DOHH2 (cell line): ENCODE results near the gene SHISAL1.

Experiments used
- H3F3A ChIP-seq: fragments of 200-600 bp; sonication (generic), shearing (Covaris generic); 2 replicates; pipeline ENCODE4 v1.6.0; 2016; ENCODE audit warnings: antibody characterized with exemption, mild to moderate bottlenecking; ENCODE audit not compliant: control insufficient read depth, insufficient read depth
- H3K27ac ChIP-seq: fragments of 200-600 bp; sonication (generic); 2 replicates; pipeline ENCODE4 v1.5.1; 2014; ENCODE audit warnings: low read depth, mild to moderate bottlenecking, low read length, moderate library complexity
- H3K27me3 ChIP-seq: fragments of 200-600 bp; sonication (generic); 2 replicates; pipeline ENCODE4 v1.6.1; 2014; ENCODE audit warnings: mild to moderate bottlenecking, low read length, mixed read lengths; ENCODE audit not compliant: control insufficient read depth
- H3K36me3 ChIP-seq: fragments of 200-600 bp; sonication (generic); 2 replicates; pipeline ENCODE4 v1.6.1; 2014; ENCODE audit warnings: mild to moderate bottlenecking, low read length, moderate library complexity, mixed read lengths; ENCODE audit not compliant: control insufficient read depth
- H3K4me1 ChIP-seq: fragments of 200-600 bp; sonication (generic); 2 replicates; pipeline ENCODE4 v1.6.1; 2014; ENCODE audit warnings: mild to moderate bottlenecking, low read length, mixed read lengths; ENCODE audit not compliant: control insufficient read depth
- H3K4me2 ChIP-seq: fragments of 200-600 bp; sonication (generic); 2 replicates; pipeline ENCODE4 v1.6.0; 2014; ENCODE audit warnings: mild to moderate bottlenecking, low read length, moderate library complexity
- H3K4me3 ChIP-seq: fragments of 200-600 bp; sonication (generic); 2 replicates; pipeline ENCODE4 v1.5.1; 2014; ENCODE audit warnings: mild to moderate bottlenecking, low read length, mixed read lengths
- H3K79me2 ChIP-seq: fragments of 200-600 bp; sonication (generic); 2 replicates; pipeline ENCODE4 v1.6.1; 2014; ENCODE audit warnings: mild to moderate bottlenecking, low read length, mixed read lengths; ENCODE audit not compliant: control insufficient read depth
- H3K9me2 ChIP-seq: fragments of 200-600 bp; sonication (generic); replicated peaks from 2 replicates; pipeline ENCODE4 v1.6.1; 2014; ENCODE audit warnings: mild to moderate bottlenecking, low read length, mixed read lengths; ENCODE audit not compliant: control insufficient read depth
- H3K9me3 ChIP-seq: fragments of 200-600 bp; sonication (generic); 2 replicates; pipeline ENCODE4 v1.6.1; 2014; ENCODE audit warnings: antibody characterized with exemption, low read length, mixed read lengths; ENCODE audit not compliant: control insufficient read depth, insufficient read depth
- H4K20me1 ChIP-seq: fragments of 200-600 bp; sonication (generic); 2 replicates; pipeline ENCODE4 v1.6.0; 2014; ENCODE audit warnings: low read depth, mild to moderate bottlenecking, antibody characterized with exemption, low read length, moderate library complexity; ENCODE audit not compliant: control insufficient read depth, insufficient read depth
- EZH2phosphoT487 ChIP-seq: fragments of 200-600 bp; sonication (generic); IDR thresholded peaks from 2 replicates; pipeline ENCODE4 v1.6.1; 2017; ENCODE audit warnings: borderline replicate concordance, mild to moderate bottlenecking, antibody characterized with exemption, low read length, moderate library complexity, mixed read lengths
- TF ChIP-seq, protein P1 (sequence below): fragments of 200-600 bp; sonication (generic); IDR thresholded peaks from one replicate; pipeline ENCODE4 v1.5.1; 2014; ENCODE audit warnings: antibody characterized with exemption, mild to moderate bottlenecking, low read depth, low read length; ENCODE audit not compliant: poor library complexity, severe bottlenecking

Gene SHISAL1

DNA sequence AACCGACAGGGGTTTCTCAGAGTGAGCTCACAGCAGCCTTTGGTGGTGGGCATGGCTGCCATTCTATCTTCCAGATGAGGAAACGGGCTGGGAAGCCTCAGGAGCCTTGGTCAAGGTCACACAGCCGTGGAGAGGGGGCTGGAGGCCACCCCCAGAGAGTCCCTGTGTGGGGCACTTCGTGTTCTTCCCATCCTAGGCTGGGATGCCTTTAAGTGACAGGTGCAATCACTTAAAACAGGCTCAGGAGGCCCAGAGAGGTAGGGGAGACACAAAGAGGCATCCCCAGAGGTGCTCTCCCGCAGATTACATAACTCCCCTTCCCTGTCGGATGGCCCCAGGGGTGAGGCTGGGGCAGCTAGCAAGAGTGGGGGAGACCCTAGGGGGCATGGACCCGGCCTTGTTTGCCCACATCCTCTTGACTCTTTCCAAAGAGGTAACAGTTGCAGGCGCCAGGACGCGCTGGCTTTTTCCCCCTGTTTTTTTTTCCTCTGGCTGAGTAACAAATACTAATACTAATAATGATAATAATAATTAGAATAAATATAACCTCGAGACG lies 17.5 kb upstream of the SHISAL1 start:
- H3K4me2 ChIP-seq, result no peak overlapping the region
- no peaks in the 10 kb centered on the region for H4K20me1 ChIP-seq

GRCh38 chr22:44329179-44329796 lies 16.5 kb upstream of the SHISAL1 start:
- no peaks in the 10 kb centered on the region for H3K36me3 ChIP-seq
- no peak overlapping the region for H3K4me2 ChIP-seq
- H3K4me3 ChIP-seq, result no peak overlapping the region
- H3K27me3 ChIP-seq, result peaks cover 20% of the 10 kb centered on the region
- H3K9me2 ChIP-seq, result no peaks in the 10 kb centered on the region
- no peak overlapping the region for H3K27ac ChIP-seq
- H4K20me1 ChIP-seq, result no peaks in the 10 kb centered on the region
- no peaks in the 10 kb centered on the region for H3K9me3 ChIP-seq
- no peak for TF ChIP-seq EZH2phosphoT487
- TF ChIP-seq, protein P1, sequence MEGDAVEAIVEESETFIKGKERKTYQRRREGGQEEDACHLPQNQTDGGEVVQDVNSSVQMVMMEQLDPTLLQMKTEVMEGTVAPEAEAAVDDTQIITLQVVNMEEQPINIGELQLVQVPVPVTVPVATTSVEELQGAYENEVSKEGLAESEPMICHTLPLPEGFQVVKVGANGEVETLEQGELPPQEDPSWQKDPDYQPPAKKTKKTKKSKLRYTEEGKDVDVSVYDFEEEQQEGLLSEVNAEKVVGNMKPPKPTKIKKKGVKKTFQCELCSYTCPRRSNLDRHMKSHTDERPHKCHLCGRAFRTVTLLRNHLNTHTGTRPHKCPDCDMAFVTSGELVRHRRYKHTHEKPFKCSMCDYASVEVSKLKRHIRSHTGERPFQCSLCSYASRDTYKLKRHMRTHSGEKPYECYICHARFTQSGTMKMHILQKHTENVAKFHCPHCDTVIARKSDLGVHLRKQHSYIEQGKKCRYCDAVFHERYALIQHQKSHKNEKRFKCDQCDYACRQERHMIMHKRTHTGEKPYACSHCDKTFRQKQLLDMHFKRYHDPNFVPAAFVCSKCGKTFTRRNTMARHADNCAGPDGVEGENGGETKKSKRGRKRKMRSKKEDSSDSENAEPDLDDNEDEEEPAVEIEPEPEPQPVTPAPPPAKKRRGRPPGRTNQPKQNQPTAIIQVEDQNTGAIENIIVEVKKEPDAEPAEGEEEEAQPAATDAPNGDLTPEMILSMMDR, result no peak
- H3K79me2 ChIP-seq, result no peaks in the 10 kb centered on the region
- no peaks in the 10 kb centered on the region for H3F3A ChIP-seq
- no peaks in the 10 kb centered on the region for H3K4me1 ChIP-seq

More for the DNA sequence above, 17.5 kb upstream of the SHISAL1 start:
- Histone ChIP-seq H3K27me3 (peaks cover 20% of the 10 kb centered on the region), H3K9me3 (peaks cover 6% of the 10 kb centered on the region; the same call in 1 of the 2 replicates), H3K4me3 (no peak overlapping the region), H3F3A (no peaks in the 10 kb centered on the region), H3K4me1 (no peaks in the 10 kb centered on the region), H3K36me3 (no peaks in the 10 kb centered on the region), H3K9me2 (no peaks in the 10 kb centered on the region), H3K79me2 (no peaks in the 10 kb centered on the region), H3K27ac (no peak overlapping the region)
- TF ChIP-seq, protein P1, result no peak
- no peak for TF ChIP-seq EZH2phosphoT487

DNA sequence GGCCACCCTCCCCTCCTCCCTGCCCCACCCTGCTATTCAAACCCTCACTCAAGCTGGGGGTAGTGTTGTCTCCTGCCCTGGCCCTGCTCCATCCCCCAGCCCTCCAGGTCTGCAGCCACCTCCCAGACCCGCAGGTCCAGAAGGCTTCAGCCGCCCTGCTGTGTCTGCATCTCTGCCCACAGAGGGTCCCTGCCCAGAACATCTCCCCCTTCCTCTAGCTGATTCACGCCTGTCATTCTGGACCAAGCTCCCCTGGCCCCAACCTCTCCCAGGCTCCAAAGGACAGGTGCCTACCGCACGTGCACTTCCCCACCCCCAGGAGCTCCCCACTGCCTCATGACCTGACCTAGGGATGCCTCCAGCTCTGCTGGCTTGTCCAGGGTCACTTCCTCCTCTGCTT lies 16.0 kb upstream of the SHISAL1 start:
- H3K9me3 ChIP-seq, result no peaks in the 10 kb centered on the region
- H3K36me3 ChIP-seq, result no peaks in the 10 kb centered on the region
- H3K79me2 ChIP-seq, result no peaks in the 10 kb centered on the region
- H3K4me2 ChIP-seq, result no peak overlapping the region
- no peak for TF ChIP-seq EZH2phosphoT487
- TF ChIP-seq, protein P1, result no peak
- H3K9me2 ChIP-seq, result no peaks in the 10 kb centered on the region
- H3K4me3 ChIP-seq, result no peak overlapping the region
- H3K27ac ChIP-seq, result no peak overlapping the region
- no peaks in the 10 kb centered on the region for H3F3A ChIP-seq
- peaks cover 20% of the 10 kb centered on the region for H3K27me3 ChIP-seq
- no peaks in the 10 kb centered on the region for H4K20me1 ChIP-seq
- H3K4me1 ChIP-seq, result no peaks in the 10 kb centered on the region
